Activated T-cell treated with anti-CD3 and anti-CD28 coated beads for 24 hours (primary cell): ENCODE measurements around the gene PTPRJ.
"Not testable (repeated sequence)": the region's sequence is repeated elsewhere in the genome, so short reads cannot be mapped to it uniquely, and the experiment has no call there.

Experiments used
- DNase-seq: peaks from one replicate; pipeline ENCODE4 v3.0.0-alpha.2; 2020; ENCODE audit warnings: low read depth

PTPRJ gene

GRCh38 chr11:47980088-47980906 lies at the start of gene PTPRJ:
Gene PTPRJ, plus strand, starts transcription at chr11:47980559. Its CDS starts 354 bp downstream, at chr11:47980913.
- peak; percentile 44 for DNase-seq

DNA sequence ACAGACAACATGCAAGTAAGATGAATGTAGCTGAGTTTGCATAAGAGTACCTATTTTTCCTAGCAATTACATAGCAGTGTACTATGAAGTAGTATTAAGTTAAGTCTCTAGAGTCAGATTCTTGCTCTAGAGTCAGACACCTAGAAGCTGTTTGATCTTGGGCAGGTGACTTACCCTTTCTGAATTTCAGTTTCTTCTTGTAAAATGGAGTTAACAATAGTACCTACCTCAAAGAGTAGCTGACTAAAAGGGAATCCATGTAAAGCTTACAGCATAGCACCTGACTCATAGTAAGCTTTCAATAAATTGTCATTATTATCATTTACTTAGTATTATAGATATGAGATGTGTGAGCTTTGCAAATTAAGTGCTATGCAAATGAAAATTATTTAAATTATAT lies 47.8 kb upstream of the PTPRJ start:
- DNase-seq: no peak

- DNase-seq: not testable (repeated sequence)
Measured at GRCh38 chr11:47933797-47934196, 46.6 kb upstream of the PTPRJ start.

GRCh38 chr11:47938791-47939560 lies 41.4 kb upstream of the PTPRJ start:
- no peak for DNase-seq

DNA sequence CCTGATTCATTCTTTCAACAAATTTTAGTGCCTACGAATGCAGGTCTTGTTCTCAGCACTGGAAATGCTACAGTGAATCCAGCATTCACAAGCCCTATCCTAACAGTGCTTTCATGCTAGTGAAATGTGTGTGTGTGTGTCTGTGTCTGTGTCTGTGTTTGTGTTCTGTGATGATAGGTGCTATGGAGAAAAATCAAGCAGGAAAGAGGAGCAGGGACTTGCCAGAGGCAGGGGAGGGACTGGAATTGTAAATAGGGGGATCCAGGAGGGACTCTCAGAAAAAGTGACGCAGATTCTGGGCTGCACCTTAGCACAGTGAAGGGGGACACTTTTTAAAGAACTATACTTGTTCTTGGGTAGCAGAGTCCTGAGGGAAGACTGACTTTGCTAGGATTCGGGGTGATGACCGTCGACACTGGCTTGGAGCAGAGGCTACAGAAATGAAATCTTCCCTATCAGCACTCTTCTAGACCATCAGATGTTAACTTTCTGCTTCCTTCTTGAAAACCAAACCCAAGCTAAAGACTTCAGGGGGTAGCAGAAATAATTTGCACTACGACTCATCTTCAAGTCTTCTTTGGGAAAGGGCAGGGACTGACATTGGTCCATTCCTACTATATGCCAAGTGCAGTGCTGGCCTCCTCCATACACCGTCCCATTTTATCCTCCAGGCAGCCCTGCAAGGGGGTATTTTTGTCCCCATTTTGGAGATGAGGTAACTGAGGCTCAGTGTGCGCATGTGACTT lies 39.3 kb upstream of the PTPRJ start:
- DNase-seq: no peak

DNA sequence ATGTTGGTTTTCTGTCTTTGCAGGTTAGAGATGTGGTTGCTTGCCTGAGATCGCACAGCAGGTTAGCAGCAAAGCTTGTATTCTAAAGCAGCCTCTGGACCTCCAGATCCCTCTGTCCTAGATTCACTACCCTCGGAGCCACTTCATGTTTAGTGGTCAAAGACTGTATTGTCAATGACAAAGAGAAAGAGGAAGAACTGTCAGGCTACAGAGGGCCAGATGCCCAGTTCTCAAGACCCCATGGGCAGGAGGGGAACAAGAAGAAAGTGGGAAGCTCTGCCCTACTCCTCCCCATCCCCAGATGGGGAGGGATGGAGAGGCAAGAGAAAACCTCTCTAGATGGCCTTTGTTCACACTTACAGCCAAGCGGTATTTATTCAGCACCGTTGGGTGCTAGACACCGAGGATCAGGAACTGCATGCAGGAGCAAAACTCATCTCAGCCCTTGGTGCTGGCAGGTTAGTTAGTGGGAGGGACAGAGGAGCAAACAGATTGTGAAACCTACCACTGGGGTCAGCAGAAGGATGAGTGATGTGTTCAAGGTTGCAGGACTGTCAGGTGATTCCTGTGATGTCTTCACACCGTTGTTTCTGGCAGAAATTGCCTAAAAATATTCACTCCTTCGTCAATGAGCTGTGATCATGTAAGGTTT lies 38.3 kb upstream of the PTPRJ start:
- no peak for DNase-seq

GRCh38 chr11:47943721-47944586 lies 36.4 kb upstream of the PTPRJ start:
- DNase-seq: no peak

DNA sequence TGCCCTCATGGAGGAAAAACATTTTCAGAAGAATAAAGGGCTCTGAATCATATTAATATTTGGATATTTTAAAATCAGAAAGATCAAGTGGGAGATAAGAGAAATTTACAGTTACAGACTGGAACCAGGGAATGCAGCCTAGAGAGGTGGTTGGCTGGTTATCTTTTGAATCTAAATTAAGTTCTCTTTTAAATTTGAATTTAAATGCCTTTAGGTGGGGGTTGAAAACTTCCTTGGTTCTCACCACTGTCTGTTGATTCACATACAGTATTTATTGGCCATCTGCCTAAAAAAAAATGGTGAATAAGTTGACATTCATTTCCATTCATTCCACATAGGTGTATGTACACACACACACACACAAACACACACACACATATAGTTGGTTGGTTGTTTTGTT lies 35.7 kb upstream of the PTPRJ start:
- no peak for DNase-seq

GRCh38 chr11:47946682-47947559 lies 33.4 kb upstream of the PTPRJ start:
- DNase-seq: peak; percentile 16

- no peak for DNase-seq
Measured at GRCh38 chr11:47948137-47948536, 32.2 kb upstream of the PTPRJ start.

DNA sequence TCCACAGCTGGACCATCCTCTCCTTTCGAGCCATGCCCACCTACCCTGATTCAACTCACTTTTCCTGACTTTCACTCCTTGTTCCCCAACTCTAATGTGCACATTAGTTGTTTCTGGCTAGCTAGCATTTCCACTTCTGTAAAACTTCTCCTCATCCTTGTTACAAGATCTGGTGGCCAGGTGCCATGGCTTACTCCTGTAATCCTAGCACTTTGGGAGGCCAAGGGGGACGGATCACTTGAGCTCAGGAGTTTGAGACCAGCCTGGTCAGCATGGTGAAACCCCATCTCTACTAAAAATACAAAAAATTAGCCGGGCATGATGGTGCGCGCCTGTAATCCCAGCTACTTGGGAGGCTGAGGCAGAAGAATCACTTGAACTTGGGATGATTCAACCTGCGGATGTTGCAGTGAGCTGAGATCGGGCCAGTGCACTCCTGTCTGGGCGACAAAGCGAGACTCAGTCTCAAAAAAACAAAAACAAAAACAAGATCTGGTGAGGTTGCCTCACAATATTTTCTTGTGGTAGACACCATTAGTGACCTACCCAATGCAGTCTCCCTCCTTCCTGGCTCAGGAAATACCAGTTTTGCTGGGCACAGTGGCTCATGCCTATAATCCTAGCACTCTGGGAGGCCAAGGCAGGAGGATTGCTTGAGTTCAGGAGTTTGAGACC lies 31.2 kb upstream of the PTPRJ start:
- DNase-seq: not testable (repeated sequence)

- DNase-seq: peak; percentile 24
Measured at GRCh38 chr11:47950396-47950795, 30.0 kb upstream of the PTPRJ start.

- not testable (repeated sequence) for DNase-seq
Measured at GRCh38 chr11:47951504-47951903, 28.9 kb upstream of the PTPRJ start.

GRCh38 chr11:47955061-47955755 lies 25.2 kb upstream of the PTPRJ start:
- DNase-seq: no peak

DNA sequence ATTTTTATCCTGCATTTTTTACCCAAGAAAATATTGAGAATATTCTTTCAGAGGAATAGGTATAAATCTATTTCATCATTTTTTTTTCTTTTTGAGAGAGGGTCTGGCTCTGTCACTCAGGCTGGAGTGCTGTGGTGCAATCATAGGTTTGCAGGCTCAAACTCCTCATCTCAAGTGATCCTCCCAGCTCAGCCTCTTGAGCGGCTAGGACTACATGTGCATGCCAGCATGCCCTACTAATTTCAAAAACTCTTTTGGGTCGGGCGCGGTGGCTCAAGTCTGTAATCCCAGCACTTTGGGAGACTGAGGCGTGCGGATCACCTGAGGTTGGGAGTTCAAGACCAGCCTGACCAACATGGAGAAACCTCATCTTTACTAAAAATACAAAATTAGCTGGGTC lies 20.3 kb upstream of the PTPRJ start:
- DNase-seq: no peak

GRCh38 chr11:47961383-47961782 lies 19.0 kb upstream of the PTPRJ start:
- DNase-seq: no peak

- no peak for DNase-seq
Measured at GRCh38 chr11:47964546-47964945, 15.8 kb upstream of the PTPRJ start.

GRCh38 chr11:47967577-47968525 lies 12.5 kb upstream of the PTPRJ start:
- no peak for DNase-seq
